GM23248 (cell line): Measurements from ENCODE around the gene MARK1. TPM values are rescaled to one million over a fixed set of nuclear protein-coding genes. Genes with fewer than 3 reads are reported as not detected.

Experiments
- DNase-seq: peaks from one replicate; pipeline ENCODE4 v3.0.0-alpha.2; 2015
- H2AFZ ChIP-seq: fragments of 200-600 bp; sonication (generic); 2 replicates; pipeline ENCODE4 v1.6.1; 2016; ENCODE audit warnings: antibody characterized with exemption
- H3F3A ChIP-seq: fragments of 200-600 bp; sonication (generic); 2 replicates; pipeline ENCODE4 v1.6.1; 2016; ENCODE audit warnings: mild to moderate bottlenecking, antibody characterized with exemption, mixed run types; ENCODE audit not compliant: insufficient read depth
- H3K27ac ChIP-seq: fragments of 200-600 bp; sonication (generic); 2 replicates; pipeline ENCODE4 v1.5.1; 2016; ENCODE audit warnings: mild to moderate bottlenecking
- H3K27me3 ChIP-seq: fragments of 200-600 bp; sonication (generic); replicated peaks from 2 replicates; pipeline ENCODE4 v1.6.1; 2016; ENCODE audit warnings: mild to moderate bottlenecking; ENCODE audit not compliant: insufficient read depth
- H3K36me3 ChIP-seq: fragments of 200-600 bp; sonication (generic); 2 replicates; pipeline ENCODE4 v1.6.1; 2016; ENCODE audit warnings: low read depth, mild to moderate bottlenecking
- H3K4me1 ChIP-seq: fragments of 200-600 bp; sonication (generic); 2 replicates; pipeline ENCODE4 v1.6.1; 2016; ENCODE audit warnings: mild to moderate bottlenecking; ENCODE audit not compliant: insufficient read depth
- H3K4me2 ChIP-seq: fragments of 200-600 bp; sonication (generic); one replicate; pipeline ENCODE4 v1.6.1; 2016; ENCODE audit warnings: mild to moderate bottlenecking; ENCODE audit not compliant: unreplicated experiment
- H3K4me3 ChIP-seq: fragments of 200-600 bp; sonication (generic); 2 replicates; pipeline ENCODE4 v1.5.1; 2016; ENCODE audit warnings: mild to moderate bottlenecking
- H3K79me2 ChIP-seq: fragments of 200-600 bp; sonication (generic); 2 replicates; pipeline ENCODE4 v1.6.1; 2016; ENCODE audit warnings: mild to moderate bottlenecking; ENCODE audit not compliant: insufficient read depth
- H3K9ac ChIP-seq: fragments of 200-600 bp; sonication (generic); 2 replicates; pipeline ENCODE4 v1.6.1; 2016; ENCODE audit warnings: mild to moderate bottlenecking
- H3K9me2 ChIP-seq: fragments of 200-600 bp; sonication (generic); 2 replicates; pipeline ENCODE4 v1.6.1; 2016; ENCODE audit warnings: mixed run types, mild to moderate bottlenecking, moderate library complexity; ENCODE audit not compliant: insufficient read depth
- H3K9me3 ChIP-seq: fragments of 200-600 bp; sonication (generic); one replicate; pipeline ENCODE4 v1.6.1; 2017; ENCODE audit warnings: low read depth
- H4K20me1 ChIP-seq: fragments of 200-600 bp; sonication (generic); 2 replicates; pipeline ENCODE4 v1.6.0; 2016; ENCODE audit not compliant: insufficient read depth
- EZH2 ChIP-seq: fragments of 200-600 bp; sonication (generic); IDR thresholded peaks from 2 replicates; pipeline ENCODE4 v1.6.1; 2018; ENCODE audit warnings: antibody characterized with exemption, mild to moderate bottlenecking; ENCODE audit not compliant: insufficient read depth, poor library complexity, severe bottlenecking
- EZH2phosphoT487 ChIP-seq: fragments of 200-600 bp; sonication (generic); IDR thresholded peaks from 2 replicates; pipeline ENCODE4 v1.6.1; 2018; ENCODE audit warnings: antibody characterized with exemption, moderate library complexity, mild to moderate bottlenecking, low read depth; ENCODE audit not compliant: insufficient read depth
- WGBS, 2 experiments: methylation state at CpG; one replicate each; pipeline ENCODE4 v1.1.6; 2015 to 2017; ENCODE audit warnings: low lambda C conversion rate in 2 of 2, low coverage in 1 of 2; ENCODE audit errors: missing lambda C conversion rate in 2 of 2; 5-methylcytosine and 5-hydroxymethylcytosine counted together
- in situ Hi-C: fragments of 300-500 bp; cut with MboI; formaldehyde crosslinking; loops from 2 replicates; pipeline ENCODE4 v1.15.0; 2020
- polyA plus RNA-seq: library from polyadenylated mRNA; unstranded; fragments of >200 nt; fragmentation: Nextera tagmentation; extraction: Ambion mirVana; gene quantifications from 2 replicates; pipeline ENCODE4 v1.2.1, GENCODE V29; 2016
- total RNA-seq: library from RNA; depleted of rRNA; stranded (reverse); fragments of >200 nt; shearing (Covaris generic); gene quantifications from 2 replicates; pipeline ENCODE4 v1.2.3, GENCODE V29; 2014

MARK1 gene
- total and polyA plus RNA-seq, 2 experiments from 2014 or later: 0.40 to 0.65 TPM

- H3K27ac ChIP-seq: no peak overlapping the region
- no peaks in the 10 kb centered on the region for H3K27me3 ChIP-seq
- in situ Hi-C loops: no loop called here
- no peak for DNase-seq
- no peaks in the 10 kb centered on the region for H3F3A ChIP-seq
- WGBS, 2 experiments: 66 to 69% methylated on average over 4 of the region's 4 CpGs
- H3K9ac ChIP-seq: no peak overlapping the region
- no peaks in the 10 kb centered on the region for H3K4me1 ChIP-seq
- H3K36me3 ChIP-seq: no peaks in the 10 kb centered on the region
- no peaks in the 10 kb centered on the region for H4K20me1 ChIP-seq
- no peak overlapping the region for H3K4me2 ChIP-seq
- TF ChIP-seq EZH2: no peak
- TF ChIP-seq EZH2phosphoT487: no peak
- no peaks in the 10 kb centered on the region for H3K79me2 ChIP-seq
- H2AFZ ChIP-seq: no peak overlapping the region
- H3K9me3 ChIP-seq: no peaks in the 10 kb centered on the region
- no peak overlapping the region for H3K4me3 ChIP-seq
- H3K9me2 ChIP-seq: no peaks in the 10 kb centered on the region
Observed at GRCh38 chr1:220631238-220631815, 103.4 kb downstream of the MARK1 start.

- Histone ChIP-seq H3K4me2 (no peak overlapping the region), H3K36me3 (no peaks in the 10 kb centered on the region), H2AFZ (no peak overlapping the region), H3K27ac (no peak overlapping the region), H3K9ac (no peak overlapping the region), H4K20me1 (no peaks in the 10 kb centered on the region), H3K4me3 (no peak overlapping the region), H3K79me2 (no peaks in the 10 kb centered on the region), H3K27me3 (no peaks in the 10 kb centered on the region), H3K4me1 (no peaks in the 10 kb centered on the region), H3F3A (no peaks in the 10 kb centered on the region), H3K9me3 (no peaks in the 10 kb centered on the region), H3K9me2 (no peaks in the 10 kb centered on the region)
- DNase-seq: no peak
- WGBS, 2 experiments: 94 to 97% methylated on average over 1 of the region's 1 CpG
- in situ Hi-C loops: no loop called here
- TF ChIP-seq EZH2phosphoT487 (no peak), EZH2 (no peak)
Observed at GRCh38 chr1:220637759-220638158, 109.8 kb downstream of the MARK1 start.

- no peaks in the 10 kb centered on the region for H3K36me3 ChIP-seq
- WGBS, 2 experiments: 78 to 96% methylated on average over 4 of the region's 4 CpGs
- H3F3A ChIP-seq: no peaks in the 10 kb centered on the region
- no peak overlapping the region for H3K27ac ChIP-seq
- H3K4me1 ChIP-seq: no peaks in the 10 kb centered on the region
- no peaks in the 10 kb centered on the region for H3K9me2 ChIP-seq
- in situ Hi-C loops: no loop called here
- H3K4me3 ChIP-seq: no peak overlapping the region
- H2AFZ ChIP-seq: no peak overlapping the region
- no peaks in the 10 kb centered on the region for H4K20me1 ChIP-seq
- H3K4me2 ChIP-seq: no peak overlapping the region
- no peak for TF ChIP-seq EZH2
- H3K9me3 ChIP-seq: no peaks in the 10 kb centered on the region
- DNase-seq: no peak
- H3K9ac ChIP-seq: no peak overlapping the region
- H3K27me3 ChIP-seq: no peaks in the 10 kb centered on the region
- H3K79me2 ChIP-seq: no peaks in the 10 kb centered on the region
Observed at GRCh38 chr1:220642285-220642684, 114.3 kb downstream of the MARK1 start.

DNA sequence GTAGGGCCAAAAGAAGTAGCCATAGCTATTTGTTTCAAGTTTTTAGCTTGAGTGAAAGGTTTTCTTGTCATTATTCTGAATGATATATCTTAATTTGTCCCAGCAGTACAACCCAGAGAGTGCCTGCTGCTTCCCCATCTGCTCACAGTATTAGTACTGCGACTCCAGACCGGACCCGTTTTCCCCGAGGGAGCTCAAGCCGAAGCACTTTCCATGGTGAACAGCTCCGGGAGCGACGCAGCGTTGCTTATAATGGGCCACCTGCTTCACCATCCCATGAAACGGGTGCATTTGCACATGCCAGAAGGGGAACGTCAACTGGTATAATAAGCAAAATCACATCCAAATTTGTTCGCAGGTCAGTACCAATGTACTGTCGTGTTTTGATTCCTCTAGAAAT is 125.1 kb downstream of the MARK1 start:
- Histone ChIP-seq H3K4me1 (no peaks in the 10 kb centered on the region), H4K20me1 (no peaks in the 10 kb centered on the region), H3K27me3 (no peaks in the 10 kb centered on the region), H3K9me2 (no peaks in the 10 kb centered on the region), H3K79me2 (no peaks in the 10 kb centered on the region), H3F3A (no peaks in the 10 kb centered on the region), H2AFZ (no peak overlapping the region), H3K4me2 (no peak overlapping the region), H3K9ac (no peak overlapping the region), H3K9me3 (no peaks in the 10 kb centered on the region), H3K27ac (no peak overlapping the region), H3K36me3 (no peaks in the 10 kb centered on the region), H3K4me3 (no peak overlapping the region)
- TF ChIP-seq EZH2 (no peak), EZH2phosphoT487 (no peak)
- in situ Hi-C loops: no loop called here
- no peak for DNase-seq
- 80 to 81% methylated on average over 13 of the region's 13 CpGs for WGBS, 2 experiments

DNA sequence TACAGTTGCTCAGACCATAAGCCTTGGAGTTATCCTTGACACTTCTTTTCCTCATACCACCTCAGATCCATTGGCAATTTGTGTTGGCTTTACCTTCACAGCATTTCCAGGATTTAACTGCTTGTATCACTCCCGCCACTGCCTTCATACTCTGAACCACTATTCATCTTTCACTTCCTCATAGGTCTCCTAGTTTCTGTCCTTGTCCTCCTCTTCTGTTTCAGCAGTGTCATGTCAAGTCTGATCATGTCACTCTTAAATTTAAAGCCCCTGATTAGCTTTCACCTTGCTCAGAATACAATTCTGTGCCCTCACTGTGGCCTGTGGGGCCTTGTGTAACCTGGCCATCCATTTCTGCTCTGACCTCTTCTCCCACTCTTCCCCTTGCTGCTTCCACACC is 127.6 kb downstream of the MARK1 start:
- no peaks in the 10 kb centered on the region for H3K27me3 ChIP-seq
- no peak overlapping the region for H2AFZ ChIP-seq
- H3K79me2 ChIP-seq: no peaks in the 10 kb centered on the region
- no peaks in the 10 kb centered on the region for H3K36me3 ChIP-seq
- no peaks in the 10 kb centered on the region for H4K20me1 ChIP-seq
- no peak overlapping the region for H3K27ac ChIP-seq
- no peak for DNase-seq
- TF ChIP-seq EZH2phosphoT487 (no peak), EZH2 (no peak)
- H3K4me2 ChIP-seq: no peak overlapping the region
- in situ Hi-C loops: no loop called here
- WGBS, 2 experiments: 86 to 97% methylated on average over 1 of the region's 1 CpG
- no peaks in the 10 kb centered on the region for H3F3A ChIP-seq
- H3K4me1 ChIP-seq: no peaks in the 10 kb centered on the region
- no peaks in the 10 kb centered on the region for H3K9me3 ChIP-seq
- no peak overlapping the region for H3K4me3 ChIP-seq
- no peaks in the 10 kb centered on the region for H3K9me2 ChIP-seq
- no peak overlapping the region for H3K9ac ChIP-seq
